ENCODE measurements around the gene AGBL4.

AGBL4 gene

DNA sequence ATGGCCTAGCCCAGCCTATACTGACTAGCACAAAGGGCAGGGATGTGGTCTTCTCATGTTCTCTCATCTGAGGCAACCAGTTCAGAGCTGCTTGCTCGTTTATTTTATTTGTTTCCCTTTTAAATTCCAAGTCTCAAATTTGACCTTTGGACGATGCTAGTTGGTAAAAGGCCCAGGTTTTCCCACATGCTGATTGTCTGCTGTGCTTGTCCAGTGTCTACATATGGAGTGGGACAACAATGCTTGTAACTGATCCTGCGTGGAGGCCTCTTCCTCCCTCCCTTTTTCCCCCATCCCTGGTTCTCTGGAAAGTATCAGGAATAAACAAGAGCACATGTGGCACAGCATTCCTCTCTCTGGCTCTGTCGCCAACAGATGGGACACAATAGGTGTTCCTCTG is 1213.0 kb downstream of the AGBL4 start:
- Histone ChIP-seq H3K4me1 (ENCODE audit: control insufficient read depth, insufficient read depth, low read depth, low read length) (no peaks in the 10 kb centered on the region), H3K27ac (ENCODE audit: low read length, poor library complexity, severe bottlenecking) (no peak overlapping the region), H3K4ac (ENCODE audit: low read depth in 1 of 2, low read length in 2 of 2) (no peak overlapping the region), H3K14ac (ENCODE audit: low read length in 2 of 2) (no peak overlapping the region), H3K4me2 (ENCODE audit: low read length, poor library complexity, severe bottlenecking) (no peak overlapping the region), H3K36me3 (ENCODE audit: control insufficient read depth in 1 of 2, insufficient read depth in 2 of 2, low read depth in 1 of 2, low read length in 2 of 2) (no peaks in the 10 kb centered on the region), H3K27me3 (ENCODE audit: control insufficient read depth in 1 of 2, insufficient read depth in 1 of 2, low read length in 2 of 2) (peaks cover 0 to 5% of the 10 kb centered on the region in 2 experiments), H2BK15ac (ENCODE audit: low read depth, poor library complexity, severe bottlenecking) (no peak overlapping the region), H3K18ac (ENCODE audit: low read depth in 1 of 2, low read length in 2 of 2) (no peak overlapping the region), H2AK5ac (ENCODE audit: low read length, severe bottlenecking) (no peak overlapping the region), H3K4me3 (ENCODE audit: insufficient read depth in 1 of 2, low read depth in 1 of 2, low read length in 2 of 2) (no peak overlapping the region), H2BK12ac (ENCODE audit: low read length in 2 of 2) (no peak overlapping the region), H3K23ac (ENCODE audit: low read length in 2 of 2) (no peak overlapping the region), H2AFZ (ENCODE audit: low read depth, low read length) (no peak overlapping the region), H2BK5ac (ENCODE audit: low read depth, low read length, poor library complexity, severe bottlenecking) (no peak overlapping the region), H3K79me1 (replicated peaks; ENCODE audit: low read length, poor library complexity, severe bottlenecking) (no peaks in the 10 kb centered on the region), H3K9ac (ENCODE audit: low read length) (no peak overlapping the region), H2BK120ac (ENCODE audit: low read depth, low read length) (no peak overlapping the region), H4K8ac (ENCODE audit: low read length) (no peak overlapping the region), H3K9me3 (ENCODE audit: control insufficient read depth, low read length) (no peaks in the 10 kb centered on the region), H4K91ac (ENCODE audit: low read length) (no peak overlapping the region)
- no peak for DNase-seq
- WGBS, result 43% methylated on average over 4 of the region's 4 CpGs

DNA sequence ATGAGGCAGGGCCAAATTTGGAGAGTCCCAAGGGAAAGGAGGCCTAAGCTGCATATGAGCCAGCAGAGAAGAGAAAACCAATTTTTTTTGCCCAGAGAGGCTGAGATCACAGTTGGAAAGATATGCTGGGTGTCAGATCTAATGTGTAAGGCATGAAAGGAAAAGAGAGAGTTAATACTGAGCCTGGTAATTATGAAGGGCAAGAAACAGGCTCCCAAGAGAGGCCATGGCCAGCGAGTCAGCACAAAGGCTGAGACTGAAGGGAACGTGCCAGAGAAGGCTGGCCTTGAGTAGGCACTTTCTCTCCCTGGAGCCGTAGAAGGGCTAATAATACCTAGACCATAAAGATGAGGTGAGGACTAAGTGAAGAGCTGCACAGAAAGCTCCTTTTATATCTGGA is 1215.3 kb downstream of the AGBL4 start:
- Histone ChIP-seq H3K36me3 (ENCODE audit: control insufficient read depth in 1 of 2, insufficient read depth in 2 of 2, low read depth in 1 of 2, low read length in 2 of 2) (no peaks in the 10 kb centered on the region), H3K27me3 (ENCODE audit: control insufficient read depth in 1 of 2, insufficient read depth in 1 of 2, low read length in 2 of 2) (peaks cover 0 to 16% of the 10 kb centered on the region in 2 experiments), H4K8ac (ENCODE audit: low read length) (no peak overlapping the region), H2BK15ac (ENCODE audit: low read depth, poor library complexity, severe bottlenecking) (no peak overlapping the region), H3K14ac (ENCODE audit: low read length in 2 of 2) (no peak overlapping the region), H2BK5ac (ENCODE audit: low read depth, low read length, poor library complexity, severe bottlenecking) (no peak overlapping the region), H3K4ac (ENCODE audit: low read depth in 1 of 2, low read length in 2 of 2) (no peak overlapping the region), H3K4me2 (ENCODE audit: low read length, poor library complexity, severe bottlenecking) (no peak overlapping the region), H3K9me3 (ENCODE audit: control insufficient read depth, low read length) (no peaks in the 10 kb centered on the region), H3K79me1 (replicated peaks; ENCODE audit: low read length, poor library complexity, severe bottlenecking) (no peaks in the 10 kb centered on the region), H3K27ac (ENCODE audit: low read length, poor library complexity, severe bottlenecking) (no peak overlapping the region), H2BK12ac (ENCODE audit: low read length in 2 of 2) (no peak overlapping the region), H3K4me3 (ENCODE audit: insufficient read depth in 1 of 2, low read depth in 1 of 2, low read length in 2 of 2) (no peak overlapping the region), H2AK5ac (ENCODE audit: low read length, severe bottlenecking) (no peak overlapping the region), H3K4me1 (ENCODE audit: control insufficient read depth, insufficient read depth, low read depth, low read length) (no peaks in the 10 kb centered on the region), H3K9ac (ENCODE audit: low read length) (no peak overlapping the region), H2BK120ac (ENCODE audit: low read depth, low read length) (no peak overlapping the region), H2AFZ (ENCODE audit: low read depth, low read length) (no peak overlapping the region), H3K18ac (ENCODE audit: low read depth in 1 of 2, low read length in 2 of 2) (no peak overlapping the region), H3K23ac (ENCODE audit: low read length in 2 of 2) (no peak overlapping the region), H4K91ac (ENCODE audit: low read length) (no peak overlapping the region)
- WGBS, result 63% methylated on average over 3 of the region's 3 CpGs
- no peak for DNase-seq

DNA sequence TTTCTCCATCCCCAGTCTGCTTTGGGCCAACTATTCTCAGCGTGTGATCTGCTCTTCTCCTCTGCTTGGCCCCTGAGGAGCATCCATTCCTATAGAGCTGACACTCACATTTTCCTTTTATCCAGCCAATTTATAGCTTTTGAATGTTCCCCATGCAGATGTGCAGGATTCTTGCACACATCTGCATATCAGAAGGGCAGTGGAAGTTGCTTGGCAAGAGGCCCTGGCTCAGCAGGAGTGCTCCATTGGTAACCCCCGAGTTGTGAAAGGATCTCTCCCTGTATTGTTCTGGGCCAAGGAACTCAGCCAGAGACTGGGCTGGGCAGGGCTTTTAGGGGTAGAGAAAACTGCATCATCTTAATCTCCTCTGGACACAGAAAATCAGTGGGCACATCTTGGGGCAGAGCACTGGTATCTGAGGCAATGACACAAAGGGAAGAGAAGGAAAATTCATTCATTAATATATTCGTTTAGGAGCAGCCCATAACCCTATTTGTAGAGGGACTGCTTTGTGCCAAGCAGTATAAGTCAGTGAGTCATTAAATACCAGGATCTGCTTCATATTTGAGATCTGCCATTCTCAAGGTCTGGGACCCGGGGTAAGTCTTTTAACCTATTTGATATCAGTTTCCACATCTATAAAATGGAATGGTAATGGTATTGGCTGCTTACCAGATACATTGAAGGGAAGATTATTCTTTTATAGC is 1216.0 kb downstream of the AGBL4 start:
- WGBS, result 72% methylated on average over 3 of the region's 4 CpGs

DNA sequence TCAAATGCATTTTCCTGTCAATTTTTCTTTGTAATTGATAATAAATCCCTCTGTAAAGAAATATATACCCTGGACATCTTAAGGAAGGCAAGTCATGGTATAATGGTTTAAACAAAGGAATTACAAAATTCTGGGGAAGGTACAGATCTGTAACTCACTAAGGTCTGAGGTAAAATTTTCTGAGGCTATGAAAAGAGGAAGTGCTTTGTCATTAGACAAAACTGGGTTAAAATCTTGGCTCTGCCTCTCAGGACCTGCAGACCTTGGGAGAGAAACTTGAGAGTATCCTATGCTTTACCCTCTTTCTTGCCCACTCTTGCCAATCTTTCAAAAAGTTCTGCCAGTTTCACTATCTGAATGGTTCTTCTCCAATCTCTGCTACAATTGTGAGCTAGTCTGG is 1220.3 kb downstream of the AGBL4 start:
- H4K8ac ChIP-seq (ENCODE audit: low read length), result no peak overlapping the region
- H3K4me2 ChIP-seq (ENCODE audit: low read length, poor library complexity, severe bottlenecking), result no peak overlapping the region
- no peak for DNase-seq
- H3K36me3 ChIP-seq (ENCODE audit: control insufficient read depth in 1 of 2, insufficient read depth in 2 of 2, low read depth in 1 of 2, low read length in 2 of 2), result no peaks in the 10 kb centered on the region
- peaks cover 7 to 27% of the 10 kb centered on the region in 2 experiments for H3K27me3 ChIP-seq (ENCODE audit: control insufficient read depth in 1 of 2, insufficient read depth in 1 of 2, low read length in 2 of 2)
- no peak overlapping the region for H2AFZ ChIP-seq (ENCODE audit: low read depth, low read length)
- H3K27ac ChIP-seq (ENCODE audit: low read length, poor library complexity, severe bottlenecking), result no peak overlapping the region
- H3K9ac ChIP-seq (ENCODE audit: low read length), result no peak overlapping the region
- no peak overlapping the region for H3K4me3 ChIP-seq (ENCODE audit: insufficient read depth in 1 of 2, low read depth in 1 of 2, low read length in 2 of 2)
- H3K4ac ChIP-seq (ENCODE audit: low read depth in 1 of 2, low read length in 2 of 2), result no peak overlapping the region
- H2BK15ac ChIP-seq (ENCODE audit: low read depth, poor library complexity, severe bottlenecking), result no peak overlapping the region
- H2BK12ac ChIP-seq (ENCODE audit: low read length in 2 of 2), result no peak overlapping the region
- H4K91ac ChIP-seq (ENCODE audit: low read length), result no peak overlapping the region
- H2BK5ac ChIP-seq (ENCODE audit: low read depth, low read length, poor library complexity, severe bottlenecking), result no peak overlapping the region
- H3K9me3 ChIP-seq (ENCODE audit: control insufficient read depth, low read length), result no peaks in the 10 kb centered on the region
- H3K14ac ChIP-seq (ENCODE audit: low read length in 2 of 2), result no peak overlapping the region
- H3K23ac ChIP-seq (ENCODE audit: low read length in 2 of 2), result no peak overlapping the region
- H2AK5ac ChIP-seq (ENCODE audit: low read length, severe bottlenecking), result no peak overlapping the region
- H3K79me1 ChIP-seq (replicated peaks; ENCODE audit: low read length, poor library complexity, severe bottlenecking), result no peaks in the 10 kb centered on the region
- no peak overlapping the region for H3K18ac ChIP-seq (ENCODE audit: low read depth in 1 of 2, low read length in 2 of 2)
- H2BK120ac ChIP-seq (ENCODE audit: low read depth, low read length), result no peak overlapping the region
- no peaks in the 10 kb centered on the region for H3K4me1 ChIP-seq (ENCODE audit: control insufficient read depth, insufficient read depth, low read depth, low read length)

More for the DNA sequence above, 1216.0 kb downstream of the AGBL4 start:
- H3K23ac ChIP-seq (ENCODE audit: low read length in 2 of 2), result no peak overlapping the region
- H3K4me3 ChIP-seq (ENCODE audit: insufficient read depth in 1 of 2, low read depth in 1 of 2, low read length in 2 of 2), result no peak overlapping the region
- H2BK5ac ChIP-seq (ENCODE audit: low read depth, low read length, poor library complexity, severe bottlenecking), result no peak overlapping the region
- peaks cover 0 to 16% of the 10 kb centered on the region in 2 experiments for H3K27me3 ChIP-seq (ENCODE audit: control insufficient read depth in 1 of 2, insufficient read depth in 1 of 2, low read length in 2 of 2)
- no peaks in the 10 kb centered on the region for H3K36me3 ChIP-seq (ENCODE audit: control insufficient read depth in 1 of 2, insufficient read depth in 2 of 2, low read depth in 1 of 2, low read length in 2 of 2)
- H3K9me3 ChIP-seq (ENCODE audit: control insufficient read depth, low read length), result no peaks in the 10 kb centered on the region
- no peak overlapping the region for H2BK12ac ChIP-seq (ENCODE audit: low read length in 2 of 2)
- no peak overlapping the region for H4K8ac ChIP-seq (ENCODE audit: low read length)
- H3K4ac ChIP-seq (ENCODE audit: low read depth in 1 of 2, low read length in 2 of 2), result no peak overlapping the region
- no peak overlapping the region for H3K27ac ChIP-seq (ENCODE audit: low read length, poor library complexity, severe bottlenecking)
- DNase-seq, result no peak
- H3K79me1 ChIP-seq (replicated peaks; ENCODE audit: low read length, poor library complexity, severe bottlenecking), result no peaks in the 10 kb centered on the region
- no peak overlapping the region for H2BK120ac ChIP-seq (ENCODE audit: low read depth, low read length)
- no peak overlapping the region for H2BK15ac ChIP-seq (ENCODE audit: low read depth, poor library complexity, severe bottlenecking)
- no peak overlapping the region for H4K91ac ChIP-seq (ENCODE audit: low read length)
- no peak overlapping the region for H3K14ac ChIP-seq (ENCODE audit: low read length in 2 of 2)
- H3K4me1 ChIP-seq (ENCODE audit: control insufficient read depth, insufficient read depth, low read depth, low read length), result no peaks in the 10 kb centered on the region
- no peak overlapping the region for H2AK5ac ChIP-seq (ENCODE audit: low read length, severe bottlenecking)
- no peak overlapping the region for H3K9ac ChIP-seq (ENCODE audit: low read length)
- no peak overlapping the region for H2AFZ ChIP-seq (ENCODE audit: low read depth, low read length)
- no peak overlapping the region for H3K18ac ChIP-seq (ENCODE audit: low read depth in 1 of 2, low read length in 2 of 2)
- no peak overlapping the region for H3K4me2 ChIP-seq (ENCODE audit: low read length, poor library complexity, severe bottlenecking)

All from mesenchymal stem cell (in vitro differentiated cells and primary cell).